B cell (primary cell): ENCODE data around the gene KRT35. TPM values are rescaled to one million over a fixed set of nuclear protein-coding genes. Genes with fewer than 3 reads are reported as not detected.

ENCODE experiments used
- ATAC-seq: fragments of 200-7000 bp; cut with Tn5 transposase; one replicate; pipeline ENCODE4 v1.10.0; 2021; ENCODE audit warnings: low read depth, mild to moderate bottlenecking, moderate number of reproducible peaks, moderate library complexity
- CTCF ChIA-PET: fragments of 350-600 bp; sonication (Branson Sonifier 250); formaldehyde crosslinking; loops from one replicate; lab custom pipeline; 2021; ENCODE audit warnings: antibody characterized with exemption, inconsistent platforms; lab: Charles Lee
- POLR2A ChIA-PET: fragments of 350-600 bp; sonication (Branson Sonifier 250); formaldehyde crosslinking; loops from one replicate; lab custom pipeline; 2021; ENCODE audit warnings: antibody characterized with exemption; lab: Charles Lee
- DNase-seq: peaks from one replicate; pipeline ENCODE4 v3.0.0; 2013
- H2AFZ ChIP-seq: 2 replicates; pipeline ENCODE4 v1.6.1; 2012; ENCODE audit warnings: mild to moderate bottlenecking, low read depth, low read length; ENCODE audit not compliant: insufficient read depth, poor library complexity, severe bottlenecking
- H3K27ac ChIP-seq, 2 donors: 1 replicate in 1 of 2; 2 replicates in 1 of 2; pipeline ENCODE4 v1.5.1; 2012 to 2013; ENCODE audit warnings: low read length in 2 of 2, mild to moderate bottlenecking in 2 of 2, moderate library complexity in 1 of 2
- H3K27me3 ChIP-seq, 4 experiments: fragments of 200-600 bp in 1 of 4; sonication (generic) in 1 of 4; replicated peaks in 1 of 4; 1 replicate in 2 of 4; 2 replicates in 2 of 4; pipeline versions ENCODE4 v1.6.1 to v1.7.0; 2013 to 2016; ENCODE audit warnings: low read length in 3 of 4, mild to moderate bottlenecking in 2 of 4, mixed read lengths in 1 of 4, moderate library complexity in 1 of 4; ENCODE audit not compliant: insufficient read depth in 4 of 4, control insufficient read depth in 3 of 4; ENCODE audit errors: control extremely low read depth in 1 of 4
- H3K36me3 ChIP-seq, 2 experiments: replicated peaks in 1 of 2; 1 replicate in 1 of 2; 2 replicates in 1 of 2; pipeline versions ENCODE4 v1.6.1 to v1.7.1; 2013; ENCODE audit warnings: low read length in 1 of 2; ENCODE audit not compliant: insufficient read depth in 2 of 2, control insufficient read depth in 1 of 2; ENCODE audit errors: control extremely low read depth in 1 of 2, extremely low read depth in 1 of 2
- H3K4me1 ChIP-seq, 2 donors: fragments of 200-600 bp in 1 of 2; sonication (generic) in 1 of 2; 1 replicate in 1 of 2; 2 replicates in 1 of 2; pipeline versions ENCODE4 v1.5.1 to v1.6.1; 2013 to 2017; ENCODE audit warnings: low read length in 2 of 2; ENCODE audit not compliant: control insufficient read depth in 2 of 2, insufficient read depth in 2 of 2
- H3K4me2 ChIP-seq: replicated peaks from 2 replicates; pipeline ENCODE3; 2012; ENCODE audit warnings: mild to moderate bottlenecking, low read depth, low read length; ENCODE audit not compliant: poor library complexity, severe bottlenecking
- H3K4me3 ChIP-seq, 5 experiments: fragments of 200-600 bp in 1 of 5; sonication (generic) in 1 of 5; 1 replicate in 3 of 5; 2 replicates in 2 of 5; pipeline versions ENCODE4 v1.5.1 to v1.7.0; 2011 to 2016; ENCODE audit warnings: low read length in 4 of 5, mild to moderate bottlenecking in 4 of 5, low read depth in 2 of 5, control low read depth in 1 of 5, moderate library complexity in 1 of 5; ENCODE audit not compliant: insufficient read depth in 1 of 5; ENCODE audit errors: control extremely low read depth in 1 of 5, extremely low read depth in 1 of 5
- H3K79me2 ChIP-seq: fragments of 200-600 bp; sonication (generic); one replicate; pipeline ENCODE4 v1.6.0; 2016; ENCODE audit warnings: low read length; ENCODE audit not compliant: control insufficient read depth, insufficient read depth
- H3K9ac ChIP-seq: fragments of 200-600 bp; sonication (generic); 2 replicates; pipeline ENCODE4 v1.6.1; 2017; ENCODE audit warnings: mild to moderate bottlenecking, low read length, moderate library complexity
- H3K9me3 ChIP-seq, 3 donors: one replicate each; pipeline versions ENCODE4 v1.6.1 to v1.7.1; 2013; ENCODE audit warnings: low read length in 2 of 3; ENCODE audit not compliant: control insufficient read depth in 2 of 3, insufficient read depth in 1 of 3; ENCODE audit errors: control extremely low read depth in 1 of 3
- H4K20me1 ChIP-seq: 2 replicates; pipeline ENCODE4 v1.6.0; 2012; ENCODE audit warnings: mild to moderate bottlenecking, low read length; ENCODE audit not compliant: insufficient read depth, control insufficient read depth, poor library complexity, severe bottlenecking
- H3K27ac Mint-ChIP-seq: one replicate; pipeline ENCODE4 v1.8.0; 2021; ENCODE audit warnings: mixed read lengths
- H3K27me3 Mint-ChIP-seq: one replicate; pipeline ENCODE4 v1.8.0; 2021; ENCODE audit warnings: mixed read lengths
- H3K4me1 Mint-ChIP-seq: one replicate; pipeline ENCODE4 v1.8.0; 2021; ENCODE audit warnings: mixed read lengths
- H3K4me3 Mint-ChIP-seq: one replicate; pipeline ENCODE4 v1.8.0; 2021; ENCODE audit warnings: mixed read lengths
- H3K9me3 Mint-ChIP-seq: one replicate; pipeline ENCODE4 v1.8.0; 2022; ENCODE audit warnings: mixed read lengths; ENCODE audit not compliant: insufficient read depth
- CTCF ChIP-seq: fragments of 200-600 bp; IDR thresholded peaks from one replicate; pipeline ENCODE4 v1.8.0; 2022; ENCODE audit warnings: antibody characterized with exemption, mild to moderate bottlenecking
- EZH2 ChIP-seq: IDR thresholded peaks from 2 replicates; pipeline ENCODE4 v1.6.1; 2012; ENCODE audit warnings: borderline replicate concordance, low read depth, mild to moderate bottlenecking, moderate library complexity, low read length; ENCODE audit not compliant: insufficient read depth, poor library complexity, severe bottlenecking
- WGBS: methylation state at CpG from one replicate; pipeline ENCODE4 v1.1.5; 2013; ENCODE audit warnings: missing lambda C conversion rate; ENCODE audit not compliant: insufficient coverage; 5-methylcytosine and 5-hydroxymethylcytosine counted together
- intact Hi-C: fragments of 100-400 bp; cut with micrococcal nuclease; formaldehyde crosslinking; loops from one replicate; pipeline ENCODE4 v1.10.0; 2022
- polyA plus RNA-seq: library from polyadenylated mRNA; depleted of rRNA; stranded (reverse); fragments of >200 nt; gene quantifications from 2 replicates; pipeline ENCODE4 v1.2.3, GENCODE V29; 2012
- total RNA-seq, 2 donors: library from RNA; stranded (reverse); fragments of 120-200 nt in 1 of 2; gene quantifications; 1 replicate in 1 of 2; 2 replicates in 1 of 2; pipeline versions ENCODE4 v1.2.3 to v1.2.4, GENCODE V29; 2013 to 2022

KRT35 gene
- total and polyA plus RNA-seq, 2 donors (not counting 1 experiment from before 2014, with no cell fraction given), result not detected

GRCh38 chr17:41468346-41468745 is 12.6 kb downstream of the KRT35 start:
- H3K4me1 Mint-ChIP-seq, result no peaks in the 10 kb centered on the region
- H3K4me3 ChIP-seq, result no peak overlapping the region

GRCh38 chr17:41467561-41467960 is 13.4 kb downstream of the KRT35 start:
- Mint-ChIP-seq H3K9me3 (peaks cover 2% of the 10 kb centered on the region), H3K27me3 (peaks cover 32% of the 10 kb centered on the region), H3K4me3 (no peak overlapping the region), H3K4me1 (no peaks in the 10 kb centered on the region), H3K27ac (no peak overlapping the region)
- peaks cover 0 to 6% (median 2%) of the 10 kb centered on the region in 4 experiments for H3K27me3 ChIP-seq
- H3K4me1 ChIP-seq, result no peaks in the 10 kb centered on the region
- no peak overlapping the region for H3K9ac ChIP-seq
- no peak overlapping the region for H3K27ac ChIP-seq
- 73% methylated on average over 2 of the region's 4 CpGs for WGBS
- DNase-seq, result no peak
- ATAC-seq, result no peak
- no peak overlapping the region for H2AFZ ChIP-seq
- ChIA-PET POLR2A (no interaction called here), CTCF (no interaction called here)
- no peak overlapping the region for H3K4me2 ChIP-seq
- intact Hi-C loops, result no loop called here
- no peaks in the 10 kb centered on the region for H4K20me1 ChIP-seq
- TF ChIP-seq EZH2, result no peak
- no peak for TF ChIP-seq CTCF
- no peak overlapping the region for H3K4me3 ChIP-seq
- H3K9me3 ChIP-seq, result peaks cover 0 to 12% (median 0%) of the 10 kb centered on the region in 3 donors
- no peaks in the 10 kb centered on the region for H3K36me3 ChIP-seq
- H3K79me2 ChIP-seq, result no peaks in the 10 kb centered on the region

More at GRCh38 chr17:41468346-41468745, 12.6 kb downstream of the KRT35 start:
- H3K79me2 ChIP-seq, result no peaks in the 10 kb centered on the region
- H3K27me3 ChIP-seq, result peaks cover 0 to 6% (median 2%) of the 10 kb centered on the region in 4 experiments
- ChIA-PET POLR2A (no interaction called here), CTCF (no interaction called here)
- no peak overlapping the region for H3K9ac ChIP-seq
- H3K4me1 ChIP-seq, result no peaks in the 10 kb centered on the region
- Mint-ChIP-seq H3K27ac (no peak overlapping the region), H3K9me3 (peaks cover 2% of the 10 kb centered on the region), H3K27me3 (peaks cover 36% of the 10 kb centered on the region), H3K4me3 (no peak overlapping the region)
- ATAC-seq (no peak), DNase-seq (no peak)
- no peaks in the 10 kb centered on the region for H3K36me3 ChIP-seq
- no peak overlapping the region for H2AFZ ChIP-seq
- H3K9me3 ChIP-seq, result peaks cover 0 to 12% (median 0%) of the 10 kb centered on the region in 3 donors
- TF ChIP-seq EZH2, result no peak
- TF ChIP-seq CTCF, result no peak
- no peak overlapping the region for H3K27ac ChIP-seq
- intact Hi-C loops, result no loop called here
- H4K20me1 ChIP-seq, result no peaks in the 10 kb centered on the region
- H3K4me2 ChIP-seq, result no peak overlapping the region
